GM18907 (cell line): ENCODE data around the gene KRIT1.

Experiments used
- ATAC-seq: cut with Tn5 transposase; IDR thresholded peaks from one replicate; pipeline ENCODE4 v1.9.1; 2021; ENCODE audit warnings: mild to moderate bottlenecking, moderate library complexity; ENCODE audit not compliant: unreplicated experiment

KRIT1 gene

DNA sequence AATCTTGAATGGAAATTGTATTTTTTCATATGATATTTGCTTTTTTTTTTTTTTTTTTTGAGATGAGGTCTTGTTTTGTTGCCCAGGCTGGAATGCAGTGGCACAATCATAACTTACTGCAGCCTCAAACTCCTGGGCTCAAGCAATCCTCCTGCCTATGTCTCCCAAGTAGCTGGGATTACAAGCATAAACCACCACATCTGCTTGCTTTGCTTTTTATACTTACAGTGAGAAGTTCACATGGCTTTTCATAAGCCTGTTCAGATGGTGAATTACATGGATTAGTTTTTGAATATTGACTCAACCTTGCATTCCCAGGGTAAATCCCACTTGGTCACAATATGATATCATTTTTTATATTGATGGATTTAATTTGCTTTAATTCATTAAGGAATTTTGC is 88.7 kb downstream of the KRIT1 start:
- no peak for ATAC-seq

DNA sequence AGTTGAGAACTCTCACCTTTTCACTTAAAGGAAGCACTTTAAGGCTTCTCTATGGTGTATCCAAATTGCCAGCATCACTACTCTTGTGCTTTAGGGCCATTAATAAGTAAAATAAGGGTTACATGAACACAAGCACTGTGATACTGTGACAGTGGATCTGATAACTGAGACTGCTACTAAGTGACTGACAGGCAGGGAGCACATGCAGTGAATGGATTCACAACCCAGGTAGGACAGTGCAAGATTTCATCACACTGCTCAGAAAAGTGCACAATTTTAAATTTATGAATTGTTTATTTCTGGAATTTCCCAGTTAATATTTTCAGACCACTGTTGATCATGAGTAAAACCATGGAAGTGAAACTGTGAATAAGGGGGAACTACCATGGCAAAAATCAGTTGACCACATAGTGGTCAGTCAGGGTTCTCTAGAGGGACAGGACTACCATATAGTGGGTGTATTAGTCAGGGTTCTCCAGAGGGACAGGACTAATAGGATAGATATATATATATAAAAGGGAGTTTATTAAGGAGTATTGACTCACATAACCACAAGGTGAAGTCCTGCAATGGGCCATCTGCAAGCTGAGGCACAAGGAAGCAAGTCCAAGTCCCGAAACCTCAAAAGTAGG is 90.5 kb downstream of the KRIT1 start:
- no peak for ATAC-seq

DNA sequence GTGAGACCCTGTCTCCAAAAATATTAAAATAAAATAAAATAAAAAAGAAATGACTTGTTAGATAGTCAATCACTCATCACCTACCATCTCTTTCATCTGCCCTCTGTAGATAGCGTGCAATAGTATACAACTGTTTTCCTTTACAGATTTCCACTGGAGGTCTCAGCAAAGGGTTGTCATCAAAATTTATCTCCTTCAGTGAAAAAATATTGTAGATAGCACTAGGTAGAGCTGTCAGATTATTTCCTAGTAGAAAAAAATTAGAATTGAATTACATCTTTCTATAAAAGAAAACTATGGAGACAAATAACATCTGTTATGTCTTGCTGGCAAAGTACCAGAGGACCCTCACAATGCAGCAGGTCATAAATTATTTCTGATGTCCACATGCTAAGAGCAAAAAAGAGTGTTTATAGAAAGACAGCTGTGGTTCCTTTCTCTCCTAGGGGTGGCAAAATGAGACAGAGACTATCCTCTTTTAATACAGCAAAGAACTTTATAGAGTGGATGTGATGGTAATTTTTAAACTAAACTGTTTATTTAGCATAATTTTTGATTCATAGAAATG is 95.2 kb downstream of the KRIT1 start:
- ATAC-seq: no peak

DNA sequence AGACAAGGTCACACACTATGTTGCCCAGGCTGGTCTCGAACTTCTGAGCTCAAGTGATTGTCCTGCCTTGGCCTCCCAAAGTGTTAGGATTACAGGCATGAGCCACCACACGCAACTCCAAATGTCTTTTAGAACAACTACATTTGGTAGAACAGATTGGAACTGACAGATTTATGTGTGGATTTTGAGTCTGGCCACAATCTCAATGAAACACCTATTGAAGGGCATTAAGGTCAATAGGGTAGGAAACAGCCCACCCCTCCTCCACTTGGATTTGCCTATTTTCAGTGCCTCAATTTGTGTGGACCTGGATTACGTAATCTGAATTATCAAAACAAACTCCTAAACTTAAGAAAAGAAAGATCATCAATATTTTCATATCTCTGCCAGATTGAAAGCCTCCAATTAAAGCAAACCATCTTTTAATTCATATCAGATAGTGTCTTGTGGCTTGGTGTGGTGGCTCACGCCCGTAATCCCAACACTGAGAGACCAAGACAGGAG is 95.9 kb downstream of the KRIT1 start:
- ATAC-seq: no peak
